PC-3 (cell line): ENCODE results near the gene PLXNA2.

ENCODE experiments used
- EZH2 ChIP-seq: fragments of 300-600 bp; sonication (generic); IDR thresholded peaks from one replicate; pipeline ENCODE4 v1.6.1; 2017; ENCODE audit warnings: antibody characterized with exemption, mild to moderate bottlenecking, low read length; ENCODE audit not compliant: unreplicated experiment
- TF ChIP-seq, protein P1 (sequence below): fragments of 300-600 bp; sonication (generic); conservative IDR thresholded peaks from 2 replicates; pipeline ENCODE4 v1.5.1; 2017; ENCODE audit warnings: antibody characterized with exemption, low read depth, mild to moderate bottlenecking, low read length

DNA sequence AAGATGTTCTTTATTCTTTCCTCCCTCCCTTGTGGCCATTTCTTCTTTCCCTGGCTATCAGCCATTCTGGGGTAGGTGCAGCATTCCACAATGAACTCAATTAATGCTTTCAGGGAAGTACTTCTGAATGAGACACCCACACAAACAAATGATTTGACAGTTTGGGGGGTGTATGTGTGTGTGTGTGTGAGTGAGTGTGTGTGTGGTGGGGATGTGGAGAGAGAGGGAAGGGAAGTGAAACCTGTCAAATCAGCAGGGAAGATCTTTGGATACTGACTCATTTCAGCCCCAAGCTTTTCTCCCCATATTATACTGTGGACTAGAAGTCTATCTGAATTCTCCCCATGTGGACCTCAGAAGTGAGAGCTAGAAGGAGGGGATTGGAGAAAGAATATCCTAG lies 178.3 kb downstream of the PLXNA2 start:
- TF ChIP-seq, protein P1, sequence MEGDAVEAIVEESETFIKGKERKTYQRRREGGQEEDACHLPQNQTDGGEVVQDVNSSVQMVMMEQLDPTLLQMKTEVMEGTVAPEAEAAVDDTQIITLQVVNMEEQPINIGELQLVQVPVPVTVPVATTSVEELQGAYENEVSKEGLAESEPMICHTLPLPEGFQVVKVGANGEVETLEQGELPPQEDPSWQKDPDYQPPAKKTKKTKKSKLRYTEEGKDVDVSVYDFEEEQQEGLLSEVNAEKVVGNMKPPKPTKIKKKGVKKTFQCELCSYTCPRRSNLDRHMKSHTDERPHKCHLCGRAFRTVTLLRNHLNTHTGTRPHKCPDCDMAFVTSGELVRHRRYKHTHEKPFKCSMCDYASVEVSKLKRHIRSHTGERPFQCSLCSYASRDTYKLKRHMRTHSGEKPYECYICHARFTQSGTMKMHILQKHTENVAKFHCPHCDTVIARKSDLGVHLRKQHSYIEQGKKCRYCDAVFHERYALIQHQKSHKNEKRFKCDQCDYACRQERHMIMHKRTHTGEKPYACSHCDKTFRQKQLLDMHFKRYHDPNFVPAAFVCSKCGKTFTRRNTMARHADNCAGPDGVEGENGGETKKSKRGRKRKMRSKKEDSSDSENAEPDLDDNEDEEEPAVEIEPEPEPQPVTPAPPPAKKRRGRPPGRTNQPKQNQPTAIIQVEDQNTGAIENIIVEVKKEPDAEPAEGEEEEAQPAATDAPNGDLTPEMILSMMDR, result no peak
- TF ChIP-seq EZH2, result no peak
